T-helper 1 cell (primary cell): ENCODE results near the gene CLNK.

Source experiments
- DNase-seq, 5 donors: peaks; one replicate each; pipeline ENCODE4 v3.0.0-alpha.2; 2012 to 2020

The CLNK gene

DNA sequence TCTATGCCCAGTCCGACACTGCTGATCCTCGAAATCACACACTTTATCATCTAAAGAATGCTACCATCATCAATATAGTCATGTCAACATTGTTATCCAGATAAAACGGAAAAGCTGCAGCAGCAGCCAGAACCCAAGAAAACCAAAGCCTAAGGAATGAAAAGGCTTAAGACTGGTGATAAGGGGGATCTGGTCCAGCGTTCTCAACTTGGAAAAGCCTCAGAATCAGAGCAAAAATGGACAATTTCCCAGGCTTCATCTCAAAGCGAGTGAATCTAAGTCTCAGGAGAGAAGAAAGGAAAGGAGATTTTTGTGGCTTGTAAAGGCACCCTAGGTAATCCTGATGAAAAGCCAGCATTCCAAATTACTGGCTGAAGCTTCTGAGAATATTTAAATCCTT lies 235.6 kb downstream of the CLNK start:
- no peak for DNase-seq

- no peak for DNase-seq
Observed at GRCh38 chr4:10442976-10443375, 241.6 kb downstream of the CLNK start.

GRCh38 chr4:10441512-10441911 lies 243.1 kb downstream of the CLNK start:
- no peak for DNase-seq

GRCh38 chr4:10438924-10439323 lies 245.6 kb downstream of the CLNK start:
- peak in 1 of 5 donors; percentile 7 for DNase-seq

GRCh38 chr4:10437735-10438134 lies 246.8 kb downstream of the CLNK start:
- DNase-seq, result no peak
